GM23338 (cell line): ENCODE results near the gene DAB1.

ENCODE experiments used
- CREB1 ChIP-seq: fragments of 250-450 bp; sonication (Bioruptor Pico); IDR thresholded peaks from 2 replicates; pipeline ENCODE4 v1.5.0; 2020; ENCODE audit warnings: low read depth, mild to moderate bottlenecking, moderate library complexity
- CTCF ChIP-seq, 2 experiments: fragments of 200-600 bp in 1 of 2; sonication (generic) in 1 of 2; conservative IDR thresholded peaks; 2 replicates each; pipeline versions ENCODE4 v1.5.1 to v1.6.1; 2016 to 2017; ENCODE audit warnings: antibody characterized with exemption in 2 of 2, low read depth in 2 of 2, mild to moderate bottlenecking in 2 of 2, moderate library complexity in 1 of 2
- ETS1 ChIP-seq: IDR thresholded peaks from 2 replicates; pipeline ENCODE4 v1.6.1; 2016; ENCODE audit warnings: antibody characterized with exemption
- EZH2 ChIP-seq: fragments of 200-600 bp; sonication (generic); IDR thresholded peaks from one replicate; pipeline ENCODE4 v1.8.0; 2017; ENCODE audit warnings: antibody characterized with exemption, mild to moderate bottlenecking, low read depth; ENCODE audit not compliant: unreplicated experiment
- EZH2phosphoT487 ChIP-seq: fragments of 200-600 bp; sonication (generic); IDR thresholded peaks from one replicate; pipeline ENCODE4 v1.8.1; 2018; ENCODE audit warnings: antibody characterized with exemption; ENCODE audit not compliant: unreplicated experiment
- JUNB ChIP-seq: IDR thresholded peaks from one replicate; pipeline ENCODE4 v1.6.1; 2016; ENCODE audit warnings: antibody characterized with exemption; ENCODE audit not compliant: unreplicated experiment
- NANOG ChIP-seq: IDR thresholded peaks from 2 replicates; pipeline ENCODE4 v1.6.1; 2016; ENCODE audit warnings: antibody characterized with exemption, borderline replicate concordance
- POLR2AphosphoS5 ChIP-seq: IDR thresholded peaks from 2 replicates; pipeline ENCODE4 v1.6.1; 2016; ENCODE audit warnings: antibody characterized with exemption, low read depth
- REST ChIP-seq: IDR thresholded peaks from one replicate; pipeline ENCODE4 v1.6.1; 2018; ENCODE audit warnings: antibody characterized with exemption; ENCODE audit not compliant: unreplicated experiment
- STAT1 ChIP-seq: IDR thresholded peaks from one replicate; pipeline ENCODE4 v1.6.1; 2016; ENCODE audit warnings: antibody characterized with exemption; ENCODE audit not compliant: unreplicated experiment
- ZNF114 ChIP-seq: fragments of 250-450 bp; sonication (Bioruptor Pico); IDR thresholded peaks from 2 replicates; pipeline ENCODE4 v1.5.0; 2020; ENCODE audit warnings: mild to moderate bottlenecking, moderate library complexity
- ZNF331 ChIP-seq: fragments of 250-450 bp; sonication (Bioruptor Pico); IDR thresholded peaks from 2 replicates; pipeline ENCODE4 v1.5.0; 2020; ENCODE audit warnings: low read depth, mild to moderate bottlenecking, moderate library complexity

- TF ChIP-seq CTCF (conservative IDR thresholded peaks at IDR 0.05; ENCODE audit: low read depth in 2 of 2) = no peak
- no peak for TF ChIP-seq EZH2
- no peak for TF ChIP-seq POLR2AphosphoS5
- no peak for TF ChIP-seq STAT1
- TF ChIP-seq JUNB = no peak
- no peak for TF ChIP-seq REST
- TF ChIP-seq CREB1 = no peak
- no peak for TF ChIP-seq ZNF114 (CRISPR knock-in tag)
- no peak for TF ChIP-seq NANOG
- TF ChIP-seq EZH2phosphoT487 = no peak
- TF ChIP-seq ZNF331 (CRISPR knock-in tag) = no peak
- no peak for TF ChIP-seq ETS1
Observed at GRCh38 chr1:57101209-57101608, 322.7 kb downstream of the DAB1 start.
